ENCODE measurements around the gene RAB40C.

GRCh38 chr16:638034-638543 is 48.2 kb downstream of the RAB40C start:
- TF ChIP-seq, protein P1, sequence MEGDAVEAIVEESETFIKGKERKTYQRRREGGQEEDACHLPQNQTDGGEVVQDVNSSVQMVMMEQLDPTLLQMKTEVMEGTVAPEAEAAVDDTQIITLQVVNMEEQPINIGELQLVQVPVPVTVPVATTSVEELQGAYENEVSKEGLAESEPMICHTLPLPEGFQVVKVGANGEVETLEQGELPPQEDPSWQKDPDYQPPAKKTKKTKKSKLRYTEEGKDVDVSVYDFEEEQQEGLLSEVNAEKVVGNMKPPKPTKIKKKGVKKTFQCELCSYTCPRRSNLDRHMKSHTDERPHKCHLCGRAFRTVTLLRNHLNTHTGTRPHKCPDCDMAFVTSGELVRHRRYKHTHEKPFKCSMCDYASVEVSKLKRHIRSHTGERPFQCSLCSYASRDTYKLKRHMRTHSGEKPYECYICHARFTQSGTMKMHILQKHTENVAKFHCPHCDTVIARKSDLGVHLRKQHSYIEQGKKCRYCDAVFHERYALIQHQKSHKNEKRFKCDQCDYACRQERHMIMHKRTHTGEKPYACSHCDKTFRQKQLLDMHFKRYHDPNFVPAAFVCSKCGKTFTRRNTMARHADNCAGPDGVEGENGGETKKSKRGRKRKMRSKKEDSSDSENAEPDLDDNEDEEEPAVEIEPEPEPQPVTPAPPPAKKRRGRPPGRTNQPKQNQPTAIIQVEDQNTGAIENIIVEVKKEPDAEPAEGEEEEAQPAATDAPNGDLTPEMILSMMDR (IDR thresholded peaks at IDR 0.05), result no peak
- no peak for TF ChIP-seq POLR2A (IDR thresholded peaks at IDR 0.05)
- TF ChIP-seq EP300 (IDR thresholded peaks at IDR 0.05), result no peak
